Endodermal cell (in vitro differentiated cells): ENCODE measurements around the gene ID4. TPM values are rescaled to one million over a fixed set of nuclear protein-coding genes. Genes with fewer than 3 reads are reported as not detected.

Experiments used
- DNase-seq: peaks from one replicate; pipeline ENCODE4 v3.0.0-alpha.2; 2017
- H3K27ac ChIP-seq: 2 replicates; pipeline ENCODE4 v1.5.1; 2013; ENCODE audit warnings: mild to moderate bottlenecking, low read depth, low read length, moderate library complexity
- H3K27me3 ChIP-seq: 2 replicates; pipeline ENCODE4 v1.6.1; 2013; ENCODE audit warnings: mild to moderate bottlenecking, low read length, moderate library complexity; ENCODE audit not compliant: insufficient read depth, control insufficient read depth, poor library complexity, severe bottlenecking
- H3K36me3 ChIP-seq: 2 replicates; pipeline ENCODE4 v1.7.0; 2013; ENCODE audit warnings: mild to moderate bottlenecking, low read length, moderate library complexity; ENCODE audit not compliant: control insufficient read depth, insufficient read depth
- H3K4me1 ChIP-seq: one replicate; pipeline ENCODE4 v1.7.0; 2013; ENCODE audit warnings: low read length; ENCODE audit not compliant: control insufficient read depth, insufficient read depth
- H3K4me3 ChIP-seq: 2 replicates; pipeline ENCODE4 v1.5.1; 2013; ENCODE audit warnings: mild to moderate bottlenecking, low read length, moderate library complexity
- H3K9ac ChIP-seq: 2 replicates; pipeline ENCODE4 v1.6.1; 2013; ENCODE audit warnings: mild to moderate bottlenecking, low read length, moderate library complexity; ENCODE audit not compliant: poor library complexity, severe bottlenecking; ENCODE audit errors: extremely low read depth
- H3K9me3 ChIP-seq: 2 replicates; pipeline ENCODE4 v1.6.1; 2013; ENCODE audit warnings: mild to moderate bottlenecking, low read length, moderate library complexity; ENCODE audit not compliant: control insufficient read depth
- H3K27ac Mint-ChIP-seq: 2 replicates; pipeline ENCODE4 v1.8.0; 2020; ENCODE audit warnings: mixed read lengths
- H3K27me3 Mint-ChIP-seq: 2 replicates; pipeline ENCODE4 v1.8.0; 2021; ENCODE audit warnings: mild to moderate bottlenecking, mixed read lengths; ENCODE audit not compliant: insufficient read depth
- H3K36me3 Mint-ChIP-seq: 2 replicates; pipeline ENCODE4 v1.8.0; 2020; ENCODE audit warnings: low read depth, mixed read lengths
- H3K4me1 Mint-ChIP-seq: 2 replicates; pipeline ENCODE4 v1.8.0; 2020; ENCODE audit warnings: mixed read lengths
- H3K4me3 Mint-ChIP-seq: 2 replicates; pipeline ENCODE4 v1.8.0; 2020; ENCODE audit warnings: mild to moderate bottlenecking, moderate library complexity, mixed read lengths
- H3K9me3 Mint-ChIP-seq: 2 replicates; pipeline ENCODE4 v1.8.0; 2020; ENCODE audit warnings: mild to moderate bottlenecking, mixed read lengths
- CTCF ChIP-seq: fragments of 200-600 bp; sonication (generic); conservative IDR thresholded peaks from 2 replicates; pipeline ENCODE4 v1.5.0; 2021; ENCODE audit warnings: antibody characterized with exemption, mild to moderate bottlenecking
- WGBS, 2 experiments: methylation state at CpG; one replicate each; pipeline versions ENCODE4 v1.1.5 to v1.1.7; 2013; ENCODE audit warnings: missing lambda C conversion rate in 2 of 2, mixed read lengths in 1 of 2; ENCODE audit not compliant: insufficient coverage in 1 of 2, insufficient read length in 1 of 2; 5-methylcytosine and 5-hydroxymethylcytosine counted together
- total RNA-seq, 2 donors: library from RNA; stranded (reverse); fragmentation: NEBNext Ultra II Directional in 1 of 2; extraction: Animal tissue kit (Norgen Biotek cat#: 25700) in 1 of 2; gene quantifications; 2 replicates in 1 of 2; 3 replicates in 1 of 2; pipeline ENCODE4 v1.2.1, GENCODE V29; 2021

Gene ID4
- total RNA-seq, 2 donors from 2014 or later, result 38.5 to 39.3 TPM

GRCh38 chr6:19834858-19835257 lies 2.3 kb upstream of the ID4 start:
- Histone ChIP-seq H3K4me1 (peaks cover 2% of the 10 kb centered on the region), H3K27me3 (peaks cover 20% of the 10 kb centered on the region), H3K9ac (no peak overlapping the region), H3K9me3 (no peaks in the 10 kb centered on the region), H3K36me3 (no peaks in the 10 kb centered on the region), H3K27ac (no peak overlapping the region), H3K4me3 (no peak overlapping the region)
- Mint-ChIP-seq H3K4me3 (no peak overlapping the region), H3K9me3 (no peaks in the 10 kb centered on the region), H3K27me3 (peaks cover 26% of the 10 kb centered on the region), H3K36me3 (peaks cover 7% of the 10 kb centered on the region), H3K27ac (no peak overlapping the region), H3K4me1 (peaks cover 5% of the 10 kb centered on the region)
- TF ChIP-seq CTCF, result no peak
- 76 to 84% methylated on average over 3 to 5 of the region's 5 CpGs for WGBS, 2 experiments
- DNase-seq, result no peak

- Mint-ChIP-seq H3K4me1 (peaks cover 12% of the 10 kb centered on the region), H3K4me3 (peak overlapping the region; percentile 78), H3K27ac (no peak overlapping the region), H3K27me3 (peaks cover 26% of the 10 kb centered on the region), H3K36me3 (peaks cover 15% of the 10 kb centered on the region), H3K9me3 (no peaks in the 10 kb centered on the region)
- Histone ChIP-seq H3K9me3 (no peaks in the 10 kb centered on the region), H3K4me1 (peaks cover 8% of the 10 kb centered on the region), H3K27ac (no peak overlapping the region), H3K4me3 (no peak overlapping the region), H3K36me3 (no peaks in the 10 kb centered on the region), H3K27me3 (peaks cover 20% of the 10 kb centered on the region), H3K9ac (no peak overlapping the region)
- TF ChIP-seq CTCF, result no peak
- DNase-seq, result no peak
- 92 to 100% methylated on average over 2 to 4 of the region's 4 CpGs for WGBS, 2 experiments
Measured at GRCh38 chr6:19835605-19836004, 1.6 kb upstream of the ID4 start.

GRCh38 chr6:19837511-19838441 lies 606 bp downstream of the ID4 start:
- Histone ChIP-seq H3K36me3 (no peaks in the 10 kb centered on the region), H3K4me1 (peaks cover 14% of the 10 kb centered on the region), H3K9me3 (no peaks in the 10 kb centered on the region), H3K27ac (peak overlapping the region; percentile 71), H3K9ac (peak overlapping the region; percentile 68), H3K27me3 (peaks cover 20% of the 10 kb centered on the region), H3K4me3 (peak overlapping the region; percentile 90)
- H3K4me1 Mint-ChIP-seq, result peaks cover 26% of the 10 kb centered on the region
- H3K9me3 Mint-ChIP-seq, result no peaks in the 10 kb centered on the region
- peak overlapping the region; percentile 78 for H3K4me3 Mint-ChIP-seq
- peaks cover 17% of the 10 kb centered on the region for H3K36me3 Mint-ChIP-seq
- peak; percentile 86 for DNase-seq
- peaks cover 23% of the 10 kb centered on the region for H3K27me3 Mint-ChIP-seq
- peak overlapping the region; percentile 93 for H3K27ac Mint-ChIP-seq
- 0% methylated on average over 12 to 122 of the region's 122 CpGs for WGBS, 2 experiments
- TF ChIP-seq CTCF, result no peak
